GM12865 (cell line): ENCODE data around the gene CLDN4.
"Not testable (repeated sequence)": the region's sequence is repeated elsewhere in the genome, so short reads cannot be mapped to it uniquely, and the experiment has no call there.

Source experiments
- DNase-seq: peaks from one replicate; pipeline ENCODE4 v3.0.0; 2010; ENCODE audit warnings: low read depth
- H3K4me3 ChIP-seq: 2 replicates; pipeline ENCODE4 v1.5.1; 2011; ENCODE audit warnings: mild to moderate bottlenecking, low read depth, low read length, control low read depth
- TF ChIP-seq, protein P1 (sequence below): IDR thresholded peaks from 2 replicates; pipeline ENCODE4 v1.5.1; 2011; ENCODE audit warnings: low read length, control low read depth, low read depth, inconsistent platforms; ENCODE audit not compliant: insufficient read depth; ENCODE audit errors: missing control alignments

The CLDN4 gene

GRCh38 chr7:73817121-73817520 lies 13.7 kb upstream of the CLDN4 start:
- TF ChIP-seq, protein P1, sequence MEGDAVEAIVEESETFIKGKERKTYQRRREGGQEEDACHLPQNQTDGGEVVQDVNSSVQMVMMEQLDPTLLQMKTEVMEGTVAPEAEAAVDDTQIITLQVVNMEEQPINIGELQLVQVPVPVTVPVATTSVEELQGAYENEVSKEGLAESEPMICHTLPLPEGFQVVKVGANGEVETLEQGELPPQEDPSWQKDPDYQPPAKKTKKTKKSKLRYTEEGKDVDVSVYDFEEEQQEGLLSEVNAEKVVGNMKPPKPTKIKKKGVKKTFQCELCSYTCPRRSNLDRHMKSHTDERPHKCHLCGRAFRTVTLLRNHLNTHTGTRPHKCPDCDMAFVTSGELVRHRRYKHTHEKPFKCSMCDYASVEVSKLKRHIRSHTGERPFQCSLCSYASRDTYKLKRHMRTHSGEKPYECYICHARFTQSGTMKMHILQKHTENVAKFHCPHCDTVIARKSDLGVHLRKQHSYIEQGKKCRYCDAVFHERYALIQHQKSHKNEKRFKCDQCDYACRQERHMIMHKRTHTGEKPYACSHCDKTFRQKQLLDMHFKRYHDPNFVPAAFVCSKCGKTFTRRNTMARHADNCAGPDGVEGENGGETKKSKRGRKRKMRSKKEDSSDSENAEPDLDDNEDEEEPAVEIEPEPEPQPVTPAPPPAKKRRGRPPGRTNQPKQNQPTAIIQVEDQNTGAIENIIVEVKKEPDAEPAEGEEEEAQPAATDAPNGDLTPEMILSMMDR: no peak
- H3K4me3 ChIP-seq: no peak overlapping the region
- no peak for DNase-seq

- TF ChIP-seq, protein P1: no peak
These were observed 10.8 kb upstream of the CLDN4 start for GRCh38 chr7:73820013-73820412.

DNA sequence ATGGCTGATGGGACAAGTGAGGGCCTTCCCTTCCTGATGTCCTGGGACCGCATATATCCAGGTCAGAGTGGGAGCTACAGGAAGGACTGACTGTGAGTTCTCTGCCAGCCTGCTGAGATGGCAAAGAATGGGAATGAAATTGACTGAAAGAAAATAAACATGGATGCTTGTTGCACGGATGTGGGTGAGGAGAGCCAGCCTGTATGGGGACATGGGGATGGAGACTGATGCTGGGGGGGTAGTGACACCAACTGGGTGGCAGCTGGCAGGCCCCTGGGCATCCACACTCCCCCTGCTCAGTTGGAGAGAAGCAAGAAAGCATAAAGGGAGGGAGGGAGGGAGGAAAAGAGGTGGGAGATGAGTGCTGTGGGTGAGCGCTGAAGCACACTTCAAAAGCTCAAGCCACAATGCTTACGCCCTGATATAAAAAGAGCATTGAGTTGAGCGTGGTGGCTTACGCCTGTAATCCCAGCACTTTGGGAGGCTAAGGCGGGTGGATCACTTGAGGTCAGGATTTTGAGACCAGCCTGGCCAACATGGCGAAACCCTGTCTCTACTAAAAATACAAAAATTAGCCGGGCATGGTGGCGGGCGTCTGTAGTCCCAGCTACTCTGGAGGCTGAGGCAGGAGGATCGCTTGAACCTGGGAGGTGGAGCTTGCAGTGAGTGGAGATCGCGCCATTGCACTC lies 9.1 kb upstream of the CLDN4 start:
- DNase-seq, H3K4me3 ChIP-seq: not testable (repeated sequence)

More at GRCh38 chr7:73820013-73820412, 10.8 kb upstream of the CLDN4 start:
- DNase-seq: no peak
- H3K4me3 ChIP-seq: no peak overlapping the region

DNA sequence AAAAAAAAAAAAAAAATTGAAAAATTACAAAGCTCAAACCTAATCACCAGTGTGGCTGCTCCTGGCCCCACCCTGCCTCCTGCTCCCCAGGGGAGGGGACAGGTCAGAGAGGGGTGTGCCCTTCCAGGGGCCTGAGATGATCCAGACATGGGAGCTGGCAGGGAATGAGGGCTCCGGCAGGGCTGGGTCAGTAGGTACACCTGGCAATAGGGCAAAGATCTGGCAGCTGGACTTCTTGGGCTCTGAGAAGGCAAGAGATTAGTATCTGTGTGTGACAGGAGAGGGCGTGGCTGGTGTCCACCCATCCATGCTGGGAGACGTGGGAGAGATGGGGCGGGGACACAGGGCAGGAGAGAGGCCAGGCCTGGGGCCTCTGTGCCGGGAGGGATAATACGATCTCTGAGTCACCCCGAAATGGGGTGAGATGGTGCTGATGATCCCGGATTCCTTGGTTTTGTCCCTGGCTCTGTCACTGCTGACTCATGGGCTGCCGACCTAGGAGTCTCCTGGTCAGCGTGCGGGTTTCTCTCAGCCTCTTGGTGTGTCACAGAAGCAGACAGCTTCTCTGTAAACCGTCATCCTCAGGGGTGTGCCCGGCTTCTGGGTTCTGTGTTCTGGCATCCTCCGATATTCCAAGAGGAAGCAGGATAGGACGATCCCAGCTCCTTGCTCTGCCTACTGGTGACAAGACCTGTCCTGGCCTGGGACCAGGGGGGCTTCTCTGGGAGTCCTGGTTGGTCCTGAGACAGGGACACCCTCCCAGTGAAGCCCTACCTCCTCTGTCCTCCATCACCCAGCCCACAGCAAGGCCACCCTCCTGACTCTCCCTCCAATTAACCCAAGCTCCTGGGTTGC lies 8.2 kb upstream of the CLDN4 start:
- DNase-seq: no peak
- H3K4me3 ChIP-seq: no peak overlapping the region
- TF ChIP-seq, protein P1: no peak

DNA sequence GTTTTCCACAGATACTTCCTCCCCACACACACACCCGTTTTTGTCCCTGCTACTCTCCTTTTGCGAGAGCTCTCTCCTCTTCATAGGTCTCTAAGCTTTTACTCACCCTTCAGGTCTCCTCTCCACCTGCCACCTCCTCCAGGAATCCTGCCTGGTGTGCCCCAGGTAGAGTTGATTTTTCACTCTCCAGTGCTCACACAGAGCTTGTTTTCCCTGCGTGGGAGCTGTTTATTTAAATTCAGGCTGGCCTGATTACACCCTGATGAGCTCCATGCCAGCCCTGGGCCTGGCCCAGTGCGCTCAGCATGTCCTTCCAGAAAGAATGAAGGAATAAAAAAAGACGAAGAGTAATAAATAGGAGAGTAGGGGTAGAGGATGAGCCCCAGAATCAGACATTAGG lies 7.5 kb upstream of the CLDN4 start:
- TF ChIP-seq, protein P1: no peak
- no peak overlapping the region for H3K4me3 ChIP-seq
- no peak for DNase-seq

DNA sequence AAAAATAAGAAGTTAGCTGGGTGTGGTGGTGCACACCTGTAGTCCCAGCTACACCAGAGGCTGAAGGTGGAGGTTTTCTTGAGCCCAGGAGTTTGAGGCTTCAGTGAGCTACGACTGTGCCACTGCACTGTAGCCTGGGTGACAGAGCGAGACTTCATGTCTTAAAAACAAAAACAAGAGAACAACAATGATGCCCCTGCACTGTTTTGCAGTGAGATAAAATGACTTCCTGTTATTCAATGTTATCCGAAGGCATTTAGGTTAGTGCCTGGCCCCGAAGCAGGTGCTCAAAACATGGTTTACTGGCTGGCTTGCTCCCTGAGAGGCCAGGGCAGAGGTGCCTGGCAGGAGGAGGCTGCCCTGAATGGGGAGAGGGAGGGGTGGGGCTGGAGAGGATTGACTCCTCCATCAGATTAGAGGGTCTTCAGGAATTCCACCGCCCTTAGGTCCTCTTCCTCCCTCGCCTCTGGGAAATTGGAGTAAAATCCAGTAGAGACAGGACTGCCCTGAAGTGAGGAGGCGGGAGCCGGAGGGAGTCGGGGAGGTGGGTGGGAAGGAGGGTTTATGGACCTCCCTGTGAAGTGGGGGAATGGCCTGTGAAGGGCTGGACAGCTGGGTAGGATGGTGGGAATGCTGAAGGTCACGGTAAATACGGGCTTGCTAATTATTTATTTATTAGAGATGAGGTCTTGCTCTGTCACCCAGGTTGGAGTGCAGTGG lies 6.8 kb upstream of the CLDN4 start:
- no peak overlapping the region for H3K4me3 ChIP-seq
- TF ChIP-seq, protein P1: no peak
- DNase-seq: no peak

DNA sequence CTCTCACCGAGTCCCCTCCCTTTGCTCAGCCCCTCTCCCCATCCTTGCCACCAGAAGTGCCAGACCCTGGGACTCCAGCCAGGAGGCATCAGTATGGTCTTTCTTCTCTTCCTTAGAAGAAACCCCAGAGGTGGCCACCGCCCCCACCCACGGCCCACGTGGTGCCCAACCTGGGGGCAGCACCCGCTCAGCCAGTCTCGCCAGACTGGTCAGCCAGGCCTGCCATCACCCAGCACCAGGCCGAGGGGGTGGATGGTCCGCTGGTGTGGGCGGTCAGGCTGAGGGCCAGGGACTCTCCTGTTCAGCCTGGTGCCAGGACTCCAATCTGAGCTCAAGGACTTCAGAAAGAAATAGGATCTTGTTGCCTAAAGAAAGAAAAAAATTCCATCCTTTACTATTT lies 5.8 kb upstream of the CLDN4 start:
- DNase-seq: no peak
- no peak overlapping the region for H3K4me3 ChIP-seq
- TF ChIP-seq, protein P1: no peak
